ENCODE data around the gene FKRP.

FKRP gene

DNA sequence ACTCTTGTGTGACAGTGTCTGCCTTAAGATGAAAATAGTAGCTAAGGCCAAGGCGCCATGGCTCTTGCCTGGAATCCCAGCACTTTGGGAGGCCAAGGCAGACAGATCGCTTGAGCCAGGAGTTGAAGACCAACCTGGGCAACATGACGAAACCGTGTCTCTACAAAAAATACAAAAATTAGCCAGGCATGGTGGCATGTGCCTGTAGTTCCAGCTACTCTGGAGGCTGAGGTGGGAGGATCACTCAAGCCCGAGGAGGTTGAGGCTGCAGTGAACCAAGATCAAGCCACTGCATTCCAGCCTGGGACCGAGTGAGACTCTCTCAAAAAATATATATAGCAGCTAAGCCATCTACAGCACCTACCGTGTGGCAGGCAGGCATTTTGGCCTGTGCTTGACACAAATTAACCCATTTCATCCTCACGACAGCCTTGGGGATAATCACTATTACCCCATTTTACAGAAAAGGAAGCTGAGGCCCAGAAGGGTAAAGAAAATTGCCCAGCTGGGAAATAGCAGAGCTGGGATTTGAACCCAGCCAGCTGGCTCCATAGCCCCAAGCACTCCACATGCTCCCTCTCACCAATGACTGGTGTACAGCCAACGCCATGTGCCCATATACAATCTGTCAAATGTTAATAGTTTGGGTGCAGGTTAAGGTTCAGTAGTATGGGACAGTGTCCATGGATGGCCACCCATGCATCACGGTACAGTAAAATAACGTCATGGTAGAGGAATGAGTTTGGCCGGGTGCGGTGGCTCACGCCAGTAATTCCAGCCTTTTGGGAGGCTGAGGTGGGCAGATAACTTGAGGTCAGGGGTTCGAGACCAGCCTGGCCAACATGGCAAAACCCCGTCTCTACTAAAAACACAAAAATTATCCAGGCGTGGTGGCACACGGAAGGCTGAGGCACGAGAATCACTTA is 39.5 kb downstream of the FKRP start:
- no peaks in the 10 kb centered on the region for H3K9me3 ChIP-seq (ENCODE audit: insufficient read depth, low read depth, low read length)
- H3K9me2 ChIP-seq (replicated peaks; ENCODE audit: low read depth, low read length): no peaks in the 10 kb centered on the region
- H2AFZ ChIP-seq (ENCODE audit: low read length): no peak overlapping the region
- H3K4me1 ChIP-seq (ENCODE audit: insufficient read depth, low read length, poor library complexity, severe bottlenecking): peaks cover 33% of the 10 kb centered on the region
- no peaks in the 10 kb centered on the region for H3F3A ChIP-seq (ENCODE audit: low read depth)
- peaks cover 80% of the 10 kb centered on the region for H3K79me2 ChIP-seq (ENCODE audit: insufficient read depth, low read length)
- peak overlapping the region; percentile 99 for H3K4me2 ChIP-seq (ENCODE audit: low read depth, low read length, poor library complexity, severe bottlenecking)
- peaks cover 5% of the 10 kb centered on the region for H3K27me3 ChIP-seq (ENCODE audit: insufficient read depth, low read length, poor library complexity, severe bottlenecking)
- H3K4me3 ChIP-seq (ENCODE audit: low read length, poor library complexity, severe bottlenecking): peak overlapping the region; percentile 79
- peaks cover 73% of the 10 kb centered on the region for H4K20me1 ChIP-seq (ENCODE audit: insufficient read depth, low read length, poor library complexity, severe bottlenecking)
- peak overlapping the region; percentile 99 for H3K9ac ChIP-seq (ENCODE audit: low read depth, low read length, poor library complexity, severe bottlenecking)
- TF ChIP-seq EZH2phosphoT487 (IDR thresholded peaks at IDR 0.05; ENCODE audit: borderline replicate concordance): no peak
- TF ChIP-seq, protein P1, sequence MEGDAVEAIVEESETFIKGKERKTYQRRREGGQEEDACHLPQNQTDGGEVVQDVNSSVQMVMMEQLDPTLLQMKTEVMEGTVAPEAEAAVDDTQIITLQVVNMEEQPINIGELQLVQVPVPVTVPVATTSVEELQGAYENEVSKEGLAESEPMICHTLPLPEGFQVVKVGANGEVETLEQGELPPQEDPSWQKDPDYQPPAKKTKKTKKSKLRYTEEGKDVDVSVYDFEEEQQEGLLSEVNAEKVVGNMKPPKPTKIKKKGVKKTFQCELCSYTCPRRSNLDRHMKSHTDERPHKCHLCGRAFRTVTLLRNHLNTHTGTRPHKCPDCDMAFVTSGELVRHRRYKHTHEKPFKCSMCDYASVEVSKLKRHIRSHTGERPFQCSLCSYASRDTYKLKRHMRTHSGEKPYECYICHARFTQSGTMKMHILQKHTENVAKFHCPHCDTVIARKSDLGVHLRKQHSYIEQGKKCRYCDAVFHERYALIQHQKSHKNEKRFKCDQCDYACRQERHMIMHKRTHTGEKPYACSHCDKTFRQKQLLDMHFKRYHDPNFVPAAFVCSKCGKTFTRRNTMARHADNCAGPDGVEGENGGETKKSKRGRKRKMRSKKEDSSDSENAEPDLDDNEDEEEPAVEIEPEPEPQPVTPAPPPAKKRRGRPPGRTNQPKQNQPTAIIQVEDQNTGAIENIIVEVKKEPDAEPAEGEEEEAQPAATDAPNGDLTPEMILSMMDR (conservative IDR thresholded peaks at IDR 0.05; ENCODE audit: low read length): no peak
- H3K36me3 ChIP-seq (ENCODE audit: insufficient read depth, low read length): peaks cover 26% of the 10 kb centered on the region; the same call in 1 of the 2 replicates

DNA sequence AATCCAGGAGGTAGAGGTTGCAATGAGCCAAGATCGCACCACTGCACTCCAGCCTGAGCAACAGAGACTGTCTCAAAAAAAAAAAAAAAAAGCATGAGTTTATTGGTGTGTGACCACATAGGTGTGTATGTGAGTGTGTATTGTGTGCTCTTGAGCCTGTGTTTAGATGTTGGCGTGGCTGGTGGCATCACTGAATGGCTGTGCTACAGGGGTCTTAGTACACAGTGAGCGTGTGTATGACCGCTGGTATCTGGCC is 40.1 kb downstream of the FKRP start:
- peak overlapping the region; percentile 99 for H3K9ac ChIP-seq (ENCODE audit: low read depth, low read length, poor library complexity, severe bottlenecking)
- H2AFZ ChIP-seq (ENCODE audit: low read length): no peak overlapping the region
- peaks cover 75% of the 10 kb centered on the region for H3K79me2 ChIP-seq (ENCODE audit: insufficient read depth, low read length)
- no peaks in the 10 kb centered on the region for H3K9me2 ChIP-seq (replicated peaks; ENCODE audit: low read depth, low read length)
- H3K4me3 ChIP-seq (ENCODE audit: low read length, poor library complexity, severe bottlenecking): peak overlapping the region; percentile 79
- H3K4me2 ChIP-seq (ENCODE audit: low read depth, low read length, poor library complexity, severe bottlenecking): peak overlapping the region; percentile 99
- peaks cover 5% of the 10 kb centered on the region for H3K27me3 ChIP-seq (ENCODE audit: insufficient read depth, low read length, poor library complexity, severe bottlenecking)
- no peaks in the 10 kb centered on the region for H3F3A ChIP-seq (ENCODE audit: low read depth)
- H4K20me1 ChIP-seq (ENCODE audit: insufficient read depth, low read length, poor library complexity, severe bottlenecking): peaks cover 68% of the 10 kb centered on the region
- peaks cover 23% of the 10 kb centered on the region; the same call in 1 of the 2 replicates for H3K36me3 ChIP-seq (ENCODE audit: insufficient read depth, low read length)
- H3K9me3 ChIP-seq (ENCODE audit: insufficient read depth, low read depth, low read length): no peaks in the 10 kb centered on the region
- TF ChIP-seq, protein P1 (conservative IDR thresholded peaks at IDR 0.05; ENCODE audit: low read length): no peak
- TF ChIP-seq EZH2phosphoT487 (IDR thresholded peaks at IDR 0.05; ENCODE audit: borderline replicate concordance): no peak
- peaks cover 33% of the 10 kb centered on the region for H3K4me1 ChIP-seq (ENCODE audit: insufficient read depth, low read length, poor library complexity, severe bottlenecking)

DNA sequence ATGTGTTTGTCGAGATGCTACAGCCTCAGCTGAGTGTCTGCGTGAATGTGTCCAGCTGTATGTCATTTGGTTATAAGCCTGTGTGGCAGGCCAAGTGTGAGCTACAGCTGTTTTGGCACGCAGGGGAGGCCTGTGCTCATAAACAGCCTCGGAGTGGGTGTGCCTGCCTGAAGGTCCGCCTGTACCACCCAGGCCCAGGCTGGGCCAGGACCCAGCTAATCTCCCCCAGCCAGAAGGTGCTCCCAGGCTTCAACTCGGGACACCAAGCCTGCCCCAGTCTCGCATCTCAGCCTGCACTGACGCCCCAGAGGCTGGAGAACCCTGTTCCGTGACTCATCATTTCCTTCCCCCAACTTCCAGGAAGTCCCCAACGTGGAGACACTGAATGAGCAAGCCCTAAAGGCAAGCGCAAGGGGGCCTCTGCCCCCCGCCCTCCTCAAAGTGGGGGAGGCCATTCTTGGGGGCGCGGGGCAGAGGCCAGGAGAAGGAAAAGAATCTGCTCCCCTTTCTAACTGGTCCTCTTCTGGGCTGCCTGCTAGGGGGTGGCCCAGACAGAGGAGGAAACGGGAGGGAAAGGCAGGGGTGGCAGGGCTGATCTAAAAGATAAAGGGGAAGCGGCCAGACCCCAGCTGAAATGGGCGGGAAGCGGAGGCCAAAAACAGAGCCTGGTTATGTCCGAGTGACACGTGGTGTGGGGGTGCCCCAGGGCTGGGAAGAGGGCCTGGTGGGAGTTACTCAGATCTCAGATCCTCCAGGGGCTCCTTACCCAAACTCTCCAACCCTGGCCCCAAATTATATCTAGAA is 40.6 kb downstream of the FKRP start:
- Histone ChIP-seq H3K9me2 (replicated peaks; ENCODE audit: low read depth, low read length) (no peaks in the 10 kb centered on the region), H3K27me3 (ENCODE audit: insufficient read depth, low read length, poor library complexity, severe bottlenecking) (peaks cover 5% of the 10 kb centered on the region), H3K36me3 (ENCODE audit: insufficient read depth, low read length) (peaks cover 23% of the 10 kb centered on the region; the same call in 1 of the 2 replicates), H3F3A (ENCODE audit: low read depth) (no peaks in the 10 kb centered on the region), H4K20me1 (ENCODE audit: insufficient read depth, low read length, poor library complexity, severe bottlenecking) (peaks cover 64% of the 10 kb centered on the region), H3K9ac (ENCODE audit: low read depth, low read length, poor library complexity, severe bottlenecking) (peak overlapping the region; percentile 99), H3K4me3 (ENCODE audit: low read length, poor library complexity, severe bottlenecking) (peak overlapping the region; percentile 79), H3K4me2 (ENCODE audit: low read depth, low read length, poor library complexity, severe bottlenecking) (peak overlapping the region; percentile 99), H2AFZ (ENCODE audit: low read length) (no peak overlapping the region), H3K9me3 (ENCODE audit: insufficient read depth, low read depth, low read length) (no peaks in the 10 kb centered on the region), H3K79me2 (ENCODE audit: insufficient read depth, low read length) (peaks cover 70% of the 10 kb centered on the region), H3K4me1 (ENCODE audit: insufficient read depth, low read length, poor library complexity, severe bottlenecking) (peaks cover 34% of the 10 kb centered on the region)
- TF ChIP-seq, protein P1 (conservative IDR thresholded peaks at IDR 0.05; ENCODE audit: low read length): no peak
- no peak for TF ChIP-seq EZH2phosphoT487 (IDR thresholded peaks at IDR 0.05; ENCODE audit: borderline replicate concordance)

Data from Loucy (cell line).